NCI-H2107 (cell line): ENCODE results near the gene DSCAM.

Source experiments
- DNase-seq: peaks from one replicate; lab custom pipeline; 2025; lab: John Stamatoyannopoulos, UW

Gene DSCAM

DNA sequence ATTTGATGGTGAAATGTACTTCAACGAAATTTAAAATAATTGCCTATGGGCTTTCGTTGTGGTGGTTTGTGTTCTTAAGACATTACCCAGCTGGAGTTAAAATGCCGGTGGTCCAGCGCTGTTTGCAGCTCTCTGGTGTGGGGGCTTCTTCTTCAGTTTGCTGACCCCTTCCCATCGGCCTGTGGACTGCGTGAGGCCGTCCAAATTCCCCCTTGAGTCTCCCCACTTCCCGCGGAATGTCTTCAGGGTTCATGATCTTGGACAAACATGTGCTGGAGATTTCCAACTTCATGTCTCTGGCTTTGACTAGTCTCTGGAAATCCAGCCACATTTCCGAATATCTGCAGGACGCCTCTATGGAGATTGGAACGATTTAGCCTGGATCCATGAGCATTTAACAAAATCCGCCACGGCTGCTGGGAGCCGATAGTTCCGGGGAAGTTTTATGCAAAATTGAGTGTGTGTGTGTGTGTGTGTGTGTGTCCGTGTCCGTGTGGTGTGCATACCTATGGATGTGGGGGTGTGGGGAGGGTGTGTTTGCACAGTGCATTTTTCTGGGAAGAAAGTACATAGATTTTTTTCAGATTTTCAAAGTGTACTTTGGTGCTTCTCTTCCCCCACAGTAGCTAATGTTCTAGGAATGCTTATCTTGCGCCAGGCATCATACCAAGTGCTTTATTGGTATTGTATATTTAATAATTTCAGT lies 862.5 kb downstream of the DSCAM start:
- DNase-seq: no peak

DNA sequence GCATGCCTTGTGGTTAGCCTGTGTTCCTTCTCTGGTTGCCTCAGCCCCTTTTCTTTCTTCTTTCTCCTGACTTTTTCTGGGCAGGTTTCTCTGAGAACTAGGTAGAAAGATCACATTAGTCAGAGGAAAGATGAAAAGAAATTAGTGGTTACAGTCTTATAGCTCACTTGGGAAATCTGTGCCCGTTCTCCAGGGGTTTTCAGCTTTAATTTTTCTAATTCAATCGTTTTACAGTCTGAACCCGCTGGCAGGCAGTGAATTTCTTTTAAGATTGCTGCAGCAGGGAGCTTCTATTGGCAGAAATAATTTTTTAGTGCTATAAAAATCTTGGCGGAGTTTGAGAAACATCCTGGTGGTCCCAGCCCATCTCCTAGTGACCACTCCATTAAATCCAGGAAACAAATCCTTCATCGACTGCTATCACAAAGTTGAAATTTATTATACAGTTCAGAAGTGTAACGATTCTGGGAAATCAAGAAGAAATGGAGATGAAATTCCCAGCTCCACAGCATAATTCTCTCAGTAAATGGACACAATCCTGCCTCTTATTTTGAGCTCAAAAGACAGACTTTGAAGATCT lies 866.6 kb downstream of the DSCAM start:
- no peak for DNase-seq

- no peak for DNase-seq
These were observed 867.6 kb downstream of the DSCAM start for GRCh38 chr21:39979321-39979720.

DNA sequence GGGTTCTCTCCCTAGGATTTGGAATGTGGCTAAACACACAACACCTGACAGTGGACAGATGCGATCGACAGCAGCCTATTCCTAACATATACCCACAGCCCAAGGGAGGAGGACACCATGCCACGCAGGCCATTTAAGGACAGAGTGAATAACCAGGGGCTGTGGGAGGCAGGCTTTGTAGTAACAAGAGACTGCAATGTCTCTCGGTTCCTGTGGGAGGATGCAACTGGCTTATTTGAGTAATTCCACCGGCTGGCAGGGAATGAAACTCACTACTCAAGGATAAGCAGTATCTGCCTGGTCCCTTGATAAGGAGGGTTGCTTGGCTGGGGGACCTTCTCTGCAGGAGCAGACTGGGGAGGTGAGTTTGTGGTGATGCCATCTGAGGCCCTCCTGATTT lies 870.2 kb downstream of the DSCAM start:
- DNase-seq: no peak

- DNase-seq: no peak
These were observed 873.8 kb downstream of the DSCAM start for GRCh38 chr21:39972976-39973770.

DNA sequence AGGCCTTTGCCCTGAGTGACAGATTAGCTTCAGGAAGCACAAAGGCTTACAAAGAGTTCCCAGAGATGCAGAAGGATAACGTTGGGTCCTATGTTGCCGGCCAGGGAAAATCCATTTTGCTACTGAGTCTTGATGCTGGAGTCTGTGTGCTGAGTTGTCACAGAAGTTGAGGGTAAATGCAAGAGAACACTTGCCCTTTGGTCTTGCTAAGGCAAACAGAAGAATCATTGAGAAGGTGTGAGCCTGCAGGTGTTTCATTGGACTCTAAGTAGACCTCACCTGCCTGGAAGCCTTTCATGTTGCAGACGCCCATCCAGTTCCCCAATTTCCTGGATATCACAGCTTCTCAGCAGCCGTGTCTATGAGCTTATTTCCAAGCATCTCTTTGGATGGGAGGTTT lies 874.5 kb downstream of the DSCAM start:
- DNase-seq: no peak

- DNase-seq: no peak
These were observed 875.0 kb downstream of the DSCAM start for GRCh38 chr21:39971956-39972355.

GRCh38 chr21:39969691-39970364 lies 877.1 kb downstream of the DSCAM start:
- DNase-seq: no peak

DNA sequence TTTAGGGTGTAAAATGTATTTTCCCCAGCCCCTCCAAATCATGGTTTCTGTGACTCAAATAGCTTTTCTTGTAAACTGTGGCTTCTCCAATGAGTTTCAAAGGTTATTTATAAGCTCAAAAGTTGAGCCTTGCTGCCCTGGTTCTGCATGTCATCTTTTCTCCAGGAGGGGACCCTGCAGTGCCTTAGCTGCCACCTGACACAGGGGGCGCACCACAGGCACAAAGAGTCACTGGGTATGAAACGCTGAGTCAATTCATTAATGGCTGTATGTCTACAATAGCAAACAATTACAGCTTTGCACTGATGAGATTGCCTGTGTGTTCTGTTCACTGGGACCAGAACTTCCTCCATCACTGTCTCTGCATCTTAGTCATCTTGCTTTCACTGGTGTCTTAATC lies 878.9 kb downstream of the DSCAM start:
- DNase-seq: no peak

- no peak for DNase-seq
These were observed 880.2 kb downstream of the DSCAM start for GRCh38 chr21:39966786-39967185.

DNA sequence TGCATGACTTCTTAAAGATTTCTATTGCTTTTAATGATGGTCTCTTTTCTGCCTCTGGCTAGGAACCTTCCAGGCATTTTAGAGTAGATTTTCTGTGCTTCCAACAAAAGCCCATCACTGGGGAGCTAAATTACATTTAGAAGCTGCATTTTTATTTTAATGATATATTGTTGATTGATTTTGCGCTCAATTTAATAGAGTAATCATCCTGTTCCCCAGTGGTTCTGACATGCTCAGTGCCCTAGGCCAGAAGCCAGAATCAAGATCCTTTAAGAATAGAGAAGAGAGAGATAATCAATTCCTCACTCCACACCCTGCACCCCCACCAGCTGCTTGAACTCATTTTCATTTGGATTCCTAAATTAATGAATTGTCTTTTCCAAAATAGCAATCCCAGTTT lies 881.9 kb downstream of the DSCAM start:
- no peak for DNase-seq

DNA sequence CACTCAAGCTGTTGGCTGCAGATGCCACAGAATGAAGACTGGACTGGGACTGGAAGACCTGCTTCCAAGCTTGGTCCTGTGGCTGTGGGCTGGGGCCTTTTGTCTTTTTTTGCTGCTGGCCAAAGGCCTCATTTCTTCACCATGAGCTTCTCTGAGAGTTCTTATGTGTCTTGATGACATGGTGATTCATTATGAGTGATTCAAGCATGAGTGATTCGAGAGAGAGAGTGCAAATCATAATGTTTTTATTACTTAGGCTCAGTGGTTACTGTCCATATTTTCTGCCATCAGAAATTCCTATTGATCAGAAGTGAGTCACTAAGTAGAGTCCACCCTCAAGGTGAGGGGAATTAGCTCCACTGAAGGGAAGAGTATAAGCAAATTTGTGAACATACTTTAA lies 885.7 kb downstream of the DSCAM start:
- DNase-seq: no peak
